GM12891 (cell line): ENCODE results near the gene TBX3.

Experiments used
- POLR2AphosphoS5 ChIP-seq: IDR thresholded peaks from 2 replicates; pipeline ENCODE4 v1.6.1; 2011; ENCODE audit warnings: low read depth, low read length, control low read depth
- POU2F2 ChIP-seq: IDR thresholded peaks from 2 replicates; pipeline ENCODE4 v1.6.1; 2011; ENCODE audit warnings: low read depth, mild to moderate bottlenecking, control low read depth, low read length, moderate library complexity
- SPI1 ChIP-seq: IDR thresholded peaks from 2 replicates; pipeline ENCODE4 v1.6.1; 2011; ENCODE audit warnings: low read depth, low read length, control low read depth

GRCh38 chr12:114664651-114665320 lies 19.2 kb downstream of the TBX3 start:
- TF ChIP-seq SPI1 = no peak
- no peak for TF ChIP-seq POU2F2
- TF ChIP-seq POLR2AphosphoS5 = no peak
